Activated CD8-positive, alpha-beta T cell treated with anti-CD3 and anti-CD28 coated beads, Interleukin-2, amount 10 ng/mL, durations not matched to agents 7 days and 5 days (primary cell): ENCODE data around the gene PDZD11. TPM values are rescaled to one million over a fixed set of nuclear protein-coding genes. Genes with fewer than 3 reads are reported as not detected.
"Not testable (repeated sequence)": the region's sequence is repeated elsewhere in the genome, so short reads cannot be mapped to it uniquely, and the experiment has no call there.

Experiments
- ATAC-seq: fragments of 150-1000 bp; cut with Tn5 transposase; one replicate; pipeline ENCODE4 v1.10.0; 2021; ENCODE audit warnings: moderate library complexity
- CTCF ChIA-PET: fragments of 350-600 bp; sonication (Branson Sonifier 250); formaldehyde crosslinking; loops from one replicate; lab custom pipeline; 2021; ENCODE audit warnings: antibody characterized with exemption; lab: Charles Lee
- POLR2A ChIA-PET: fragments of 350-600 bp; sonication (Branson Sonifier 250); formaldehyde crosslinking; loops from one replicate; lab custom pipeline; 2021; ENCODE audit warnings: antibody characterized with exemption; lab: Charles Lee
- DNase-seq: peaks from one replicate; pipeline ENCODE4 v3.0.0-alpha.2; 2020
- H3K27ac Mint-ChIP-seq: one replicate; pipeline ENCODE4 v1.8.0; 2021; ENCODE audit warnings: mild to moderate bottlenecking, mixed read lengths
- H3K27me3 Mint-ChIP-seq: one replicate; pipeline ENCODE4 v1.8.0; 2021; ENCODE audit warnings: low read depth, mixed read lengths
- H3K36me3 Mint-ChIP-seq: one replicate; pipeline ENCODE4 v1.8.0; 2021; ENCODE audit warnings: low read depth, mixed read lengths
- H3K4me1 Mint-ChIP-seq: one replicate; pipeline ENCODE4 v1.8.0; 2021; ENCODE audit warnings: low read depth, mixed read lengths
- H3K4me3 Mint-ChIP-seq: one replicate; pipeline ENCODE4 v1.8.0; 2021; ENCODE audit warnings: mild to moderate bottlenecking, mixed read lengths
- H3K9me3 Mint-ChIP-seq: one replicate; pipeline ENCODE4 v1.8.0; 2022; ENCODE audit warnings: mixed read lengths; ENCODE audit not compliant: insufficient read depth
- total RNA-seq, 2 experiments: library from RNA; stranded (reverse); gene quantifications; one replicate each; pipeline ENCODE4 v1.2.3, GENCODE V29; 2021

The PDZD11 gene
- total RNA-seq: 10 to 100 TPM; 38.7 to 39.7 TPM

- CTCF ChIA-PET: no interaction called here
- DNase-seq (peak; percentile 87), ATAC-seq (peak; percentile 99)
- no peaks in the 10 kb centered on the region for H3K9me3 Mint-ChIP-seq
- peaks cover 30% of the 10 kb centered on the region for H3K4me1 Mint-ChIP-seq
- POLR2A ChIA-PET: interaction anchor here (0.6 to 2.1 kb wide), 7 partner anchors 9 to 892 kb away, joined by 3 to 7 read pairs (median 3); partner anchors contain the start of gene IGBP1
- peak within 1 kb of the TSS; percentile 94 for H3K4me3 Mint-ChIP-seq
- peak within 1 kb of the TSS; percentile 94 for H3K27ac Mint-ChIP-seq
- no peaks in the 10 kb centered on the region for H3K27me3 Mint-ChIP-seq
- H3K36me3 Mint-ChIP-seq: peaks cover 46% of the 10 kb centered on the region
Observed at GRCh38 chrX:70289793-70290770, at the start of gene PDZD11, which contains the start of gene KIF4A. TSS of gene PDZD11 (minus strand) at chrX:70289927. CDS start at chrX:70289341, 586 bp downstream. TSS of gene KIF4A (plus strand) at chrX:70290104. CDS start at chrX:70290459, 355 bp downstream.

GRCh38 chrX:70338290-70338689, 48.6 kb upstream of the PDZD11 start:
- Mint-ChIP-seq H3K4me3 (no peak overlapping the region), H3K27me3 (no peaks in the 10 kb centered on the region), H3K36me3 (peaks cover 38% of the 10 kb centered on the region), H3K9me3 (no peaks in the 10 kb centered on the region), H3K4me1 (peaks cover 12% of the 10 kb centered on the region), H3K27ac (no peak overlapping the region)
- CTCF ChIA-PET: no interaction called here
- ATAC-seq (no peak), DNase-seq (no peak)
- POLR2A ChIA-PET: no interaction called here

GRCh38 chrX:70336767-70337166, 47.0 kb upstream of the PDZD11 start:
- peaks cover 12% of the 10 kb centered on the region for H3K4me1 Mint-ChIP-seq

GRCh38 chrX:70332600-70332999, 42.9 kb upstream of the PDZD11 start:
- ChIA-PET POLR2A (no interaction called here), CTCF (no interaction called here)

More at GRCh38 chrX:70336767-70337166, 47.0 kb upstream of the PDZD11 start:
- CTCF ChIA-PET: no interaction called here
- peaks cover 34% of the 10 kb centered on the region for H3K36me3 Mint-ChIP-seq
- H3K4me3 Mint-ChIP-seq: no peak overlapping the region
- H3K9me3 Mint-ChIP-seq: no peaks in the 10 kb centered on the region
- POLR2A ChIA-PET: no interaction called here
- ATAC-seq (peak; percentile 44), DNase-seq (no peak)
- no peaks in the 10 kb centered on the region for H3K27me3 Mint-ChIP-seq
- H3K27ac Mint-ChIP-seq: no peak overlapping the region

GRCh38 chrX:70331161-70331560, 41.4 kb upstream of the PDZD11 start:
- H3K9me3 Mint-ChIP-seq: no peaks in the 10 kb centered on the region
- peaks cover 5% of the 10 kb centered on the region for H3K4me1 Mint-ChIP-seq
- H3K27ac Mint-ChIP-seq: no peak overlapping the region
- ChIA-PET CTCF (no interaction called here), POLR2A (no interaction called here)
- H3K4me3 Mint-ChIP-seq: no peak overlapping the region
- H3K27me3 Mint-ChIP-seq: no peaks in the 10 kb centered on the region
- DNase-seq (no peak), ATAC-seq (no peak)
- H3K36me3 Mint-ChIP-seq: peaks cover 42% of the 10 kb centered on the region

More at GRCh38 chrX:70332600-70332999, 42.9 kb upstream of the PDZD11 start:
- no peak for DNase-seq
- Mint-ChIP-seq H3K27ac (no peak overlapping the region), H3K27me3 (no peaks in the 10 kb centered on the region), H3K36me3 (peaks cover 40% of the 10 kb centered on the region), H3K4me1 (peaks cover 12% of the 10 kb centered on the region), H3K4me3 (no peak overlapping the region), H3K9me3 (no peaks in the 10 kb centered on the region)
- no peak for ATAC-seq

GRCh38 chrX:70324326-70324725, 34.6 kb upstream of the PDZD11 start:
- ATAC-seq: no peak
- H3K27ac Mint-ChIP-seq: no peak overlapping the region
- POLR2A ChIA-PET: no interaction called here
- no peaks in the 10 kb centered on the region for H3K27me3 Mint-ChIP-seq
- DNase-seq: no peak
- H3K4me3 Mint-ChIP-seq: no peak overlapping the region
- H3K36me3 Mint-ChIP-seq: peaks cover 19% of the 10 kb centered on the region
- no peaks in the 10 kb centered on the region for H3K4me1 Mint-ChIP-seq
- no peaks in the 10 kb centered on the region for H3K9me3 Mint-ChIP-seq
- CTCF ChIA-PET: no interaction called here

- H3K4me3 Mint-ChIP-seq, POLR2A ChIA-PET, H3K27ac Mint-ChIP-seq, H3K27me3 Mint-ChIP-seq, H3K4me1 Mint-ChIP-seq, ATAC-seq, H3K9me3 Mint-ChIP-seq, CTCF ChIA-PET, DNase-seq: not testable (repeated sequence)
- peaks cover 19% of the 10 kb centered on the region for H3K36me3 Mint-ChIP-seq
Observed at GRCh38 chrX:70323628-70324027, 33.9 kb upstream of the PDZD11 start.

GRCh38 chrX:70322784-70323183, 33.1 kb upstream of the PDZD11 start:
- H3K4me1 Mint-ChIP-seq: no peaks in the 10 kb centered on the region
- H3K9me3 Mint-ChIP-seq: no peaks in the 10 kb centered on the region
- no peak overlapping the region for H3K4me3 Mint-ChIP-seq
- H3K36me3 Mint-ChIP-seq: peaks cover 21% of the 10 kb centered on the region
- ATAC-seq (no peak), DNase-seq (no peak)
- H3K27ac Mint-ChIP-seq: no peak overlapping the region
- CTCF ChIA-PET: no interaction called here
- H3K27me3 Mint-ChIP-seq: no peaks in the 10 kb centered on the region
- POLR2A ChIA-PET: no interaction called here

GRCh38 chrX:70313503-70313902, 23.8 kb upstream of the PDZD11 start:
- H3K4me1 Mint-ChIP-seq: no peaks in the 10 kb centered on the region
- no peaks in the 10 kb centered on the region for H3K27me3 Mint-ChIP-seq
- no peaks in the 10 kb centered on the region for H3K9me3 Mint-ChIP-seq
- H3K4me3 Mint-ChIP-seq: no peak overlapping the region
- peaks cover 39% of the 10 kb centered on the region for H3K36me3 Mint-ChIP-seq
- ATAC-seq (no peak), DNase-seq (no peak)
- CTCF ChIA-PET: no interaction called here
- POLR2A ChIA-PET: no interaction called here
- no peak overlapping the region for H3K27ac Mint-ChIP-seq

GRCh38 chrX:70301716-70302115, 12.0 kb upstream of the PDZD11 start:
- H3K9me3 Mint-ChIP-seq: no peaks in the 10 kb centered on the region
- no peaks in the 10 kb centered on the region for H3K4me1 Mint-ChIP-seq
- peaks cover 56% of the 10 kb centered on the region for H3K36me3 Mint-ChIP-seq
- no peak overlapping the region for H3K4me3 Mint-ChIP-seq
- no peak overlapping the region for H3K27ac Mint-ChIP-seq
- ChIA-PET POLR2A (no interaction called here), CTCF (no interaction called here)
- DNase-seq (no peak), ATAC-seq (no peak)
- H3K27me3 Mint-ChIP-seq: no peaks in the 10 kb centered on the region

- Mint-ChIP-seq H3K9me3 (no peaks in the 10 kb centered on the region), H3K27ac (no peak overlapping the region), H3K4me1 (peaks cover 27% of the 10 kb centered on the region), H3K27me3 (no peaks in the 10 kb centered on the region), H3K36me3 (peaks cover 33% of the 10 kb centered on the region), H3K4me3 (no peak overlapping the region)
- ATAC-seq: no peak
- ChIA-PET CTCF (no interaction called here), POLR2A (interaction anchor here (0.6 kb wide), 2 partner anchors 40 to 306 kb away, joined by 3 to 5 read pairs; no protein-coding TSS in a partner anchor)
- no peak for DNase-seq
Observed at GRCh38 chrX:70293621-70294020, 3.9 kb upstream of the PDZD11 start.

GRCh38 chrX:70292788-70293187, 3.1 kb upstream of the PDZD11 start:
- ChIA-PET CTCF (no interaction called here), POLR2A (interaction anchor here (0.6 kb wide), 1 partner anchor 40 kb away, joined by 3 read pairs; no protein-coding TSS in a partner anchor)
- H3K4me3 Mint-ChIP-seq: peak overlapping the region; percentile 71
- H3K27me3 Mint-ChIP-seq: no peaks in the 10 kb centered on the region
- peaks cover 36% of the 10 kb centered on the region for H3K36me3 Mint-ChIP-seq
- H3K27ac Mint-ChIP-seq: no peak overlapping the region
- ATAC-seq: no peak
- no peak for DNase-seq
- H3K4me1 Mint-ChIP-seq: peaks cover 30% of the 10 kb centered on the region
- H3K9me3 Mint-ChIP-seq: no peaks in the 10 kb centered on the region
